ENCODE data around the gene ACTL9.

ACTL9 gene

GRCh38 chr19:8664671-8665057 lies 33.9 kb downstream of the ACTL9 start:
- peak overlapping the region; percentile 36 for H3K4me2 ChIP-seq (ENCODE audit: low read length)
- no peak overlapping the region for H3K27ac ChIP-seq (ENCODE audit: low read depth, low read length)
- TF ChIP-seq CTCF (IDR thresholded peaks at IDR 0.05; ENCODE audit: low read depth, low read length, poor library complexity, severe bottlenecking) (no peak), EZH2phosphoT487 (IDR thresholded peaks at IDR 0.05; ENCODE audit: borderline replicate concordance, low read length) (no peak)

GRCh38 chr19:8663920-8664670 lies 34.5 kb downstream of the ACTL9 start:
- Histone ChIP-seq H3K4me1 (ENCODE audit: control insufficient read depth, low read length) (peaks cover 10% of the 10 kb centered on the region), H3K27me3 (ENCODE audit: control insufficient read depth, low read length) (0 out of 2 replicates have a peak, but pooled peaks cover 3% of the 10 kb centered on the region), H3K27ac (ENCODE audit: low read depth, low read length) (no peak overlapping the region), H3K9me2 (replicated peaks; ENCODE audit: control insufficient read depth, low read length) (no peaks in the 10 kb centered on the region), H3K36me3 (ENCODE audit: control insufficient read depth, low read length) (no peaks in the 10 kb centered on the region), H4K20me1 (ENCODE audit: control insufficient read depth, insufficient read depth, low read depth, low read length) (no peaks in the 10 kb centered on the region), H3K9me3 (ENCODE audit: control insufficient read depth, insufficient read depth, low read length) (no peaks in the 10 kb centered on the region), H3K79me2 (ENCODE audit: control insufficient read depth, low read length) (no peaks in the 10 kb centered on the region), H3F3A (ENCODE audit: control insufficient read depth, insufficient read depth) (no peaks in the 10 kb centered on the region), H3K4me3 (ENCODE audit: low read length) (no peak overlapping the region; the same call in 1 of the 2 replicates), H3K4me2 (ENCODE audit: low read length) (peak overlapping the region; percentile 36)
- no peak for TF ChIP-seq EZH2phosphoT487 (IDR thresholded peaks at IDR 0.05; ENCODE audit: borderline replicate concordance, low read length)

More at GRCh38 chr19:8664671-8665057, 33.9 kb downstream of the ACTL9 start:
- no peak overlapping the region; the same call in 1 of the 2 replicates for H3K4me3 ChIP-seq (ENCODE audit: low read length)
- peaks cover 10% of the 10 kb centered on the region for H3K4me1 ChIP-seq (ENCODE audit: control insufficient read depth, low read length)
- no peaks in the 10 kb centered on the region for H3K36me3 ChIP-seq (ENCODE audit: control insufficient read depth, low read length)
- H3K9me2 ChIP-seq (replicated peaks; ENCODE audit: control insufficient read depth, low read length) = no peaks in the 10 kb centered on the region
- H3F3A ChIP-seq (ENCODE audit: control insufficient read depth, insufficient read depth) = no peaks in the 10 kb centered on the region
- no peaks in the 10 kb centered on the region for H4K20me1 ChIP-seq (ENCODE audit: control insufficient read depth, insufficient read depth, low read depth, low read length)
- no peaks in the 10 kb centered on the region for H3K9me3 ChIP-seq (ENCODE audit: control insufficient read depth, insufficient read depth, low read length)
- no peaks in the 10 kb centered on the region for H3K79me2 ChIP-seq (ENCODE audit: control insufficient read depth, low read length)
- 0 out of 2 replicates have a peak, but pooled peaks cover 3% of the 10 kb centered on the region for H3K27me3 ChIP-seq (ENCODE audit: control insufficient read depth, low read length)

GRCh38 chr19:8662263-8662662 lies 36.3 kb downstream of the ACTL9 start:
- H3K4me1 ChIP-seq (ENCODE audit: control insufficient read depth, low read length) = peaks cover 10% of the 10 kb centered on the region

More at GRCh38 chr19:8662263-8662662, 36.3 kb downstream of the ACTL9 start:
- Histone ChIP-seq H3K4me3 (ENCODE audit: low read length) (no peak overlapping the region), H3K9me3 (ENCODE audit: control insufficient read depth, insufficient read depth, low read length) (no peaks in the 10 kb centered on the region), H3K79me2 (ENCODE audit: control insufficient read depth, low read length) (no peaks in the 10 kb centered on the region), H3K27ac (ENCODE audit: low read depth, low read length) (no peak overlapping the region), H3K36me3 (ENCODE audit: control insufficient read depth, low read length) (no peaks in the 10 kb centered on the region), H4K20me1 (ENCODE audit: control insufficient read depth, insufficient read depth, low read depth, low read length) (no peaks in the 10 kb centered on the region), H3K9me2 (replicated peaks; ENCODE audit: control insufficient read depth, low read length) (no peaks in the 10 kb centered on the region), H3K27me3 (ENCODE audit: control insufficient read depth, low read length) (0 out of 2 replicates have a peak, but pooled peaks cover 3% of the 10 kb centered on the region), H3F3A (ENCODE audit: control insufficient read depth, insufficient read depth) (no peaks in the 10 kb centered on the region), H3K4me2 (ENCODE audit: low read length) (no peak overlapping the region)
- TF ChIP-seq CTCF (IDR thresholded peaks at IDR 0.05; ENCODE audit: low read depth, low read length, poor library complexity, severe bottlenecking) (no peak), EZH2phosphoT487 (IDR thresholded peaks at IDR 0.05; ENCODE audit: borderline replicate concordance, low read length) (no peak)
